ENCODE measurements around the gene SLC9A9. TPM values are rescaled to one million over a fixed set of nuclear protein-coding genes. Genes with fewer than 3 reads are reported as not detected.
"Not testable (repeated sequence)": the region's sequence is repeated elsewhere in the genome, so short reads cannot be mapped to it uniquely, and the experiment has no call there.

SLC9A9 gene
- total RNA-seq, 1 experiment from 2014 or later: 2.2 TPM

GRCh38 chr3:143697975-143698374 lies 150.3 kb downstream of the SLC9A9 start:
- H3K4me3 Mint-ChIP-seq (ENCODE audit: unreplicated experiment): no peak overlapping the region
- DNase-seq (ENCODE audit: unreplicated experiment): peak; percentile 54
- H3K27ac Mint-ChIP-seq (ENCODE audit: low read depth, unreplicated experiment): no peak overlapping the region
- intact Hi-C loops (cut with micrococcal nuclease): no loop called here
- H3K36me3 Mint-ChIP-seq (ENCODE audit: insufficient read depth, unreplicated experiment): no peaks in the 10 kb centered on the region
- no peaks in the 10 kb centered on the region for H3K9me3 Mint-ChIP-seq (ENCODE audit: unreplicated experiment)
- H3K4me1 Mint-ChIP-seq (ENCODE audit: insufficient read depth, unreplicated experiment): no peaks in the 10 kb centered on the region
- no TSS peak for BruUV-seq (replicated peaks)
- H3K27me3 Mint-ChIP-seq (ENCODE audit: insufficient read depth, unreplicated experiment): no peaks in the 10 kb centered on the region
- ChIA-PET POLR2A (no interaction called here), CTCF (interaction anchor here (0.6 to 1.3 kb wide), 4 partner anchors 11 to 240 kb away, joined by 3 to 5 read pairs (median 4); no protein-coding TSS in a partner anchor)
- no peak for TF ChIP-seq CTCF (IDR thresholded peaks at IDR 0.05; ENCODE audit: unreplicated experiment)

GRCh38 chr3:143695333-143695732 lies 152.9 kb downstream of the SLC9A9 start:
- intact Hi-C loops (cut with micrococcal nuclease); H3K4me3 Mint-ChIP-seq (ENCODE audit: unreplicated experiment); H3K27ac Mint-ChIP-seq (ENCODE audit: low read depth, unreplicated experiment); BruUV-seq (replicated peaks); H3K27me3 Mint-ChIP-seq (ENCODE audit: insufficient read depth, unreplicated experiment); H3K36me3 Mint-ChIP-seq (ENCODE audit: insufficient read depth, unreplicated experiment); H3K4me1 Mint-ChIP-seq (ENCODE audit: insufficient read depth, unreplicated experiment); POLR2A ChIA-PET; H3K9me3 Mint-ChIP-seq (ENCODE audit: unreplicated experiment); DNase-seq (ENCODE audit: unreplicated experiment): not testable (repeated sequence)
- CTCF ChIA-PET: interaction anchor here (0.6 kb wide), 1 partner anchor 546 kb away, joined by 3 read pairs; no protein-coding TSS in a partner anchor

GRCh38 chr3:143693506-143693905 lies 154.8 kb downstream of the SLC9A9 start:
- Mint-ChIP-seq H3K27ac (ENCODE audit: low read depth, unreplicated experiment) (no peak overlapping the region), H3K9me3 (ENCODE audit: unreplicated experiment) (no peaks in the 10 kb centered on the region), H3K36me3 (ENCODE audit: insufficient read depth, unreplicated experiment) (no peaks in the 10 kb centered on the region), H3K27me3 (ENCODE audit: insufficient read depth, unreplicated experiment) (no peaks in the 10 kb centered on the region), H3K4me3 (ENCODE audit: unreplicated experiment) (no peak overlapping the region), H3K4me1 (ENCODE audit: insufficient read depth, unreplicated experiment) (no peaks in the 10 kb centered on the region)
- no TSS peak for BruUV-seq (replicated peaks)
- intact Hi-C loops (cut with micrococcal nuclease): no loop called here
- no peak for DNase-seq (ENCODE audit: unreplicated experiment)
- TF ChIP-seq CTCF (IDR thresholded peaks at IDR 0.05; ENCODE audit: unreplicated experiment): no peak
- CTCF ChIA-PET: interaction anchor here (0.5 to 1.0 kb wide), 4 partner anchors 14 to 239 kb away, joined by 3 read pairs; no protein-coding TSS in a partner anchor
- POLR2A ChIA-PET: interaction anchor here (0.7 kb wide), 1 partner anchor 79 kb away, joined by 3 read pairs; no protein-coding TSS in a partner anchor

- ChIA-PET POLR2A (interaction anchor here (0.7 to 1.4 kb wide), 2 partner anchors 66 to 385 kb away, joined by 3 to 4 read pairs; no protein-coding TSS in a partner anchor), CTCF (interaction anchor here (0.7 to 1.6 kb wide), 3 partner anchors 12 to 350 kb away, joined by 3 to 11 read pairs (median 3); no protein-coding TSS in a partner anchor)
- peaks cover 2% of the 10 kb centered on the region for H3K4me1 Mint-ChIP-seq (ENCODE audit: insufficient read depth, unreplicated experiment)
- BruUV-seq (replicated peaks): no TSS peak
- H3K4me3 Mint-ChIP-seq (ENCODE audit: unreplicated experiment): no peak overlapping the region
- no peak overlapping the region for H3K27ac Mint-ChIP-seq (ENCODE audit: low read depth, unreplicated experiment)
- no peak for TF ChIP-seq CTCF (IDR thresholded peaks at IDR 0.05; ENCODE audit: unreplicated experiment)
- DNase-seq (ENCODE audit: unreplicated experiment): no peak
- H3K9me3 Mint-ChIP-seq (ENCODE audit: unreplicated experiment): no peaks in the 10 kb centered on the region
- intact Hi-C loops (cut with micrococcal nuclease): no loop called here
- H3K36me3 Mint-ChIP-seq (ENCODE audit: insufficient read depth, unreplicated experiment): no peaks in the 10 kb centered on the region
- H3K27me3 Mint-ChIP-seq (ENCODE audit: insufficient read depth, unreplicated experiment): no peaks in the 10 kb centered on the region
Measured at GRCh38 chr3:143686638-143687197, 161.6 kb downstream of the SLC9A9 start.

Data from MCF 10A (cell line).